ENCODE results near the gene RGS14.

DNA sequence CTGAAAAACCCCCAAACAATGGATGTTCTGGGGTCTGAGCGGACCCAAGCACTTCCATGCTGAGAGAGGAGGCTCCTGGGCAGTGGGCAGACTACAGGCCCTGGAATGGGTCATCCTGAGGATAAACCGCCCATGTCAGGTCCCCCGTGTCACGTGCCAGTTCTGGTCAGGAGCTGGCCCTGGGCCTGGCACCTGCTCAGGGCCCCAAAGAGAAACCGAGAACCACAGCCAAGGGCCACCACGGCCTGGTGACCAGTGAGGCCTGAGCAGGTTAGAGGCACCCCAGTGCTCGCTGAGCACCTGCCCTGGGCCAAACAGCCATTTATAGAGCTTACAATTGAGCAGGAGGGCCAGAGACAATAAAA lies 22.0 kb upstream of the RGS14 start:
- TF ChIP-seq EZH2phosphoT487 (IDR thresholded peaks at IDR 0.05; ENCODE audit: borderline replicate concordance): no peak
- TF ChIP-seq, protein P1, sequence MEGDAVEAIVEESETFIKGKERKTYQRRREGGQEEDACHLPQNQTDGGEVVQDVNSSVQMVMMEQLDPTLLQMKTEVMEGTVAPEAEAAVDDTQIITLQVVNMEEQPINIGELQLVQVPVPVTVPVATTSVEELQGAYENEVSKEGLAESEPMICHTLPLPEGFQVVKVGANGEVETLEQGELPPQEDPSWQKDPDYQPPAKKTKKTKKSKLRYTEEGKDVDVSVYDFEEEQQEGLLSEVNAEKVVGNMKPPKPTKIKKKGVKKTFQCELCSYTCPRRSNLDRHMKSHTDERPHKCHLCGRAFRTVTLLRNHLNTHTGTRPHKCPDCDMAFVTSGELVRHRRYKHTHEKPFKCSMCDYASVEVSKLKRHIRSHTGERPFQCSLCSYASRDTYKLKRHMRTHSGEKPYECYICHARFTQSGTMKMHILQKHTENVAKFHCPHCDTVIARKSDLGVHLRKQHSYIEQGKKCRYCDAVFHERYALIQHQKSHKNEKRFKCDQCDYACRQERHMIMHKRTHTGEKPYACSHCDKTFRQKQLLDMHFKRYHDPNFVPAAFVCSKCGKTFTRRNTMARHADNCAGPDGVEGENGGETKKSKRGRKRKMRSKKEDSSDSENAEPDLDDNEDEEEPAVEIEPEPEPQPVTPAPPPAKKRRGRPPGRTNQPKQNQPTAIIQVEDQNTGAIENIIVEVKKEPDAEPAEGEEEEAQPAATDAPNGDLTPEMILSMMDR (IDR thresholded peaks at IDR 0.05 in 2 of 3, conservative IDR thresholded peaks at IDR 0.05 in 1 of 3; ENCODE audit: borderline replicate concordance in 1 of 3, insufficient read depth in 1 of 3, low read depth in 2 of 3, low read length in 2 of 3): no peak
- TF ChIP-seq, protein P2, sequence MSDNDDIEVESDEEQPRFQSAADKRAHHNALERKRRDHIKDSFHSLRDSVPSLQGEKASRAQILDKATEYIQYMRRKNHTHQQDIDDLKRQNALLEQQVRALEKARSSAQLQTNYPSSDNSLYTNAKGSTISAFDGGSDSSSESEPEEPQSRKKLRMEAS (IDR thresholded peaks at IDR 0.05): no peak

All from HCT116 (cell line).